ENCODE measurements around the gene CGB2. TPM values are rescaled to one million over a fixed set of nuclear protein-coding genes. Genes with fewer than 3 reads are reported as not detected.
"Not testable (repeated sequence)": the region's sequence is repeated elsewhere in the genome, so short reads cannot be mapped to it uniquely, and the experiment has no call there.

The CGB2 gene
- total RNA-seq (2014; rRNA removed; shearing (Covaris generic)) = not detected in 2 replicates

GRCh38 chr19:49031642-49032301, at the start of gene CGB2:
Gene CGB2, plus strand, starts transcription at chr19:49031890. Its CDS starts 206 bp downstream, at chr19:49032096.
- DNase-seq (ENCODE audit: low spot score) = not testable (repeated sequence)

GRCh38 chr19:48982280-48982679, 49.4 kb upstream of the CGB2 start:
- no peak for DNase-seq (ENCODE audit: low spot score)

GRCh38 chr19:48985711-48986110, 46.0 kb upstream of the CGB2 start:
- no peak for DNase-seq (ENCODE audit: low spot score)

- DNase-seq (ENCODE audit: low spot score) = no peak
These were observed 45.5 kb upstream of the CGB2 start for GRCh38 chr19:48986211-48986610.

- no peak for DNase-seq (ENCODE audit: low spot score)
These were observed 44.4 kb upstream of the CGB2 start for GRCh38 chr19:48987323-48987722.

GRCh38 chr19:48988286-48988685, 43.4 kb upstream of the CGB2 start:
- no peak for DNase-seq (ENCODE audit: low spot score)

GRCh38 chr19:48988860-48989259, 42.8 kb upstream of the CGB2 start:
- no peak for DNase-seq (ENCODE audit: low spot score)

GRCh38 chr19:48989701-48990291, 41.9 kb upstream of the CGB2 start:
- DNase-seq (ENCODE audit: low spot score) = no peak

GRCh38 chr19:48990400-48990799, 41.3 kb upstream of the CGB2 start:
- no peak for DNase-seq (ENCODE audit: low spot score)

- DNase-seq (ENCODE audit: low spot score) = no peak
These were observed 40.6 kb upstream of the CGB2 start for GRCh38 chr19:48991011-48991609.

GRCh38 chr19:48991873-48992580, 39.7 kb upstream of the CGB2 start:
- peak; percentile 80 for DNase-seq (ENCODE audit: low spot score)

GRCh38 chr19:48992581-48993174, 39.0 kb upstream of the CGB2 start:
- peak; percentile 55 for DNase-seq (ENCODE audit: low spot score)

GRCh38 chr19:48993175-48994034, 38.3 kb upstream of the CGB2 start, which contains the start of the genes GYS1 and RUVBL2:
Gene GYS1, minus strand, starts transcription at chr19:48993309. Its CDS starts 197 bp downstream, at chr19:48993112.
Gene RUVBL2, plus strand, starts transcription at chr19:48993887. Its CDS starts 25 bp downstream, at chr19:48993912.
- DNase-seq (ENCODE audit: low spot score) = peak; percentile 100

GRCh38 chr19:48994035-48994386, 37.7 kb upstream of the CGB2 start:
- peak; percentile 54 for DNase-seq (ENCODE audit: low spot score)

GRCh38 chr19:48997972-48998371, 33.7 kb upstream of the CGB2 start:
- DNase-seq (ENCODE audit: low spot score) = peak; percentile 87

- peak; percentile 91 for DNase-seq (ENCODE audit: low spot score)
These were observed 32.0 kb upstream of the CGB2 start for GRCh38 chr19:48999481-49000325.

GRCh38 chr19:49004133-49004532, 27.6 kb upstream of the CGB2 start:
- DNase-seq (ENCODE audit: low spot score) = no peak

GRCh38 chr19:49004964-49005614, 26.6 kb upstream of the CGB2 start:
- no peak for DNase-seq (ENCODE audit: low spot score)

GRCh38 chr19:49006905-49007304, 24.8 kb upstream of the CGB2 start:
- DNase-seq (ENCODE audit: low spot score) = no peak

All from HT-29 (cell line).